NCI-H187 treated with DMSO at 0.1 percent for 48 hours (cell line): ENCODE data around the gene SFMBT2.

ENCODE experiments used
- DNase-seq: peaks from one replicate; lab custom pipeline; 2025; lab: John Stamatoyannopoulos, UW

The SFMBT2 gene

DNA sequence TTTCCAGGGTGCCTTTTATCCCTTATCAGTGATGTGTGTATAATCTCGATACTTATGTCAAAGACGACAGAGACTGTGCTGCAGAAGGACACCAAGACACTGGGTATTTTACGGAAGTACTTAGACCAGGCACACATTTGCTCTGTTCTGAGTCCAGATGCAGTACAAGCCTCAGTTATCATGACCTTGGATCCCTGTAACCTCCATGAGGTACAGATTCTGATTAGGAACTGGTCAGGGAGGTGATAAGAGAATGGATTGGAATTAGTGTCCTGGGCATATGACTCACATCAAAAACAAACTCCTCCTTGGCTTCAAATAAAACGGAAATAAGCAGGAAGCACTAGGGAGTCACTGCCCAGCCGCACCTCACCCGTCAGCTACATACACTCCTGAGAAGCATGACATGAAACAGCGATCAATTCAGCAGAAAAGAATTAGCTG lies 146.5 kb downstream of the SFMBT2 start:
- DNase-seq = no peak

DNA sequence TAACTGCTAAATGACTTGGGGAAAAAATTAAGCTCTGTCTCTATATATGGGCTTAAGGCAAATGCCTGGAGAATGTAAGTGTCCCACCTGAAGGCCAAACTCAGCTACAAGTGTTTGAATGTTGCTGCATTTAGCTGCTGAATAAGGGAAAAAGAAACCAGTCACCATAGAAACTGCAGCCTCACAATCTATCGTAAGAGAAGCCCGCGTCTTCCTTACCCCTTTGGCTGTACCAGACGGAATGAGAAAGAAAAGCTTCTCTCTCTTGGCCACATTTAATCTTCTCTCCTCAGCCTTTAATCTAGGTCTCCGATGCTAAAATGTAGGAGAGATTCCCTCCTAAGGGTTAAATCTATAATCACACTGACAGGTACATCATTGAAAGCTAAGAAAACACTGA lies 147.2 kb downstream of the SFMBT2 start:
- DNase-seq = no peak

DNA sequence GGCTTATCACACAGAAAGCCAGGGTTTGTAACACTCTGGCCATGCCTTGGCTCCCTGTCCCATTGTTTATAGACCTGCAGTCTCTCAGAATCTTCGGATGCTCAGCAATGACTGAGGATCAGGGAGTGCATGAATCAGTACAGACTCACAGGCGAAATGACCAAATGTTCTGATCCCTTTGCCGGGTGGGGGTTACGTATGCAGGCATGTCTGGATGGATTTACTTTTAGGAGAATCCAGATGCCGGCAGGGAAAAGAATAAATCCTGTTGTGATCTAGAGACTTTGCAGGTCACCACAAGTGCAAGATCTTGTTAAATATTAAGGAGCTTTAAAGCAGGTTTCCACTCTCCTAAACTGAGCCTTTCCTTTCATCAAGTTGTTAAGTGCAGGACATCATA lies 149.5 kb downstream of the SFMBT2 start:
- no peak for DNase-seq

DNA sequence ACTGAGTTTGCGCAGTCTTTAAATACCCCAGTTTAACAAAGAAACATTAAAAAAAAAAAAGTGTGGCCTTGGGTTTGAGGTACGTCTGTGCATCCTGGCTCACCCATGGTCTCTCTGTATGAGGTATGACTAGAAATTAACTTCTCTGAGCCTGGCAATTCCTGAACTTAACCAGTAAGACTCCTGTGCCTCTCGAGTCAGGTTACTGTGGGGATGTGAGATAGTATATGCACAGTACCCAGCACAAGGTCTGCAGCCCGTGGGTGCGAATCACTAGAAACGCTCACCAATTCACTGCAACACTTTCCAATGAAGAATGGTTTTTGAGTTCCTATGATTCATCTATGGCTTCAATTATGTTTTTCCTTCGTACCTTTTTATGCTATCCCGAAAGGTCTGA lies 149.9 kb downstream of the SFMBT2 start:
- DNase-seq = no peak

DNA sequence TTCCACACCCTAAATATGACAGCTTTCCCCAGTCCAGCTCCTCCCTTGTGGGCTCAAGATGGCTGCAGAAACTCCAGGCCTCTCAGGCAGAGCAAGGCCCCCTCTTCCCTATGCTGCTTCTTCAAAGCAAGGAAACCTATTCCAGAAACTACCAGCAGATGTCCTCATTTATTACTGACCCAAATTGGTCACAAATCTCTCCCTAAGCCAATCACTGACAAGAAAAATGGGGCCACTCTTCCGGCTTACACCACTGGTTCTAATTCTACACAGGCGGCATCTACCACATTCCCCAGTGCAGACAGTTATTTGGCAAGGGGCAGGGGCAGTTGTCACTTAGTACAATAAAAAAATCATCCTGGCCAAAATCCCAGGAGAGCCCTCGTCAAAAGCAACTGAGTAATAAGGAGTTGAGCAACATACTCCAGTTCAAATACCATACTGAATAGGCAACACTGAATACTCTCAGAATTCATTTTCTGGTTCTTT lies 150.4 kb downstream of the SFMBT2 start:
- no peak for DNase-seq

DNA sequence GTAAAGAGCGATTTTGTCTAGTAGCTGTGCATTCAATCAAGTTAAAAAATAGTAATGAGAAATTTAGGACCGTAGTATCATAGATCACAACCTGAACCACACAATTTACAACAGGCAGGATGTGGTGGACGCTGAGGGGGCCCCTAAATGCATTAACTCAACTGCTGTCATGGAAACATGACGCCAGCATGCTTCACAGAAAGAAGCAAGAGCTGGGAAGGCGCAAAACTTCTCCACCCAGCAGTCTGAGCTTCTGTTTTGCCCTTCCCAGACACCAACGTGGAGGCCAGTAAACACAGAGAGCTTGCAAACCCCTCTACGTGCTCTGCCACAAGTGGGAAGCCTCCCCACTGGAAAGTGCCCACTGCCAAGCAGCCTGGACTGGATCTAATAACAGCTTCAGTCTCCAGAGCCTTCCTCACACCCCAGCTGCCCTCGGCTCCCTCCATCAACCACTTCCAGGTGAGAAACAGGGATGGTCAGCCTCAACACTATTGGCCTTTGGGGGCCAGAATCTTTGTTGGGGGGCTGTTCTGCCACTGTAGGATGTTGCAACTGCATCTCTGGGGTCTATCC lies 151.8 kb downstream of the SFMBT2 start:
- no peak for DNase-seq

DNA sequence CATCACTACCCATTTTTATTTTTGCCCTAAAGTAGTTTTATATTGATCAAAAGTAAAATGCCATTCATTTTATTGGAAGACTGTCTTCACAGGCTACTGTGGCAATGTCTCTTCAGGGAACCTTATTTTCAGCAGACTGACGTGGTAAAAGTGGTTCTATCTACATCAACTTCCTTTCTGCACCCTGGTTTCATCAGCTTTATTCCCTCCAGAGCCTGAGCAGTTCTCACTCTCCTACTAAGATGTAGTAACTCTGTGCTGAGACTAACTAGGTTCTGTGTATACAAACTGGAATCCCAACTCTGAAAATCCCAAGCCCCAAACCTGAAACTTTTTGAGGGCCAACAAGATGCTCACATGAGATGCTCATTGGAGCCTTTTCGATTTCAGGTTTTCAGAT lies 155.3 kb downstream of the SFMBT2 start:
- no peak for DNase-seq

DNA sequence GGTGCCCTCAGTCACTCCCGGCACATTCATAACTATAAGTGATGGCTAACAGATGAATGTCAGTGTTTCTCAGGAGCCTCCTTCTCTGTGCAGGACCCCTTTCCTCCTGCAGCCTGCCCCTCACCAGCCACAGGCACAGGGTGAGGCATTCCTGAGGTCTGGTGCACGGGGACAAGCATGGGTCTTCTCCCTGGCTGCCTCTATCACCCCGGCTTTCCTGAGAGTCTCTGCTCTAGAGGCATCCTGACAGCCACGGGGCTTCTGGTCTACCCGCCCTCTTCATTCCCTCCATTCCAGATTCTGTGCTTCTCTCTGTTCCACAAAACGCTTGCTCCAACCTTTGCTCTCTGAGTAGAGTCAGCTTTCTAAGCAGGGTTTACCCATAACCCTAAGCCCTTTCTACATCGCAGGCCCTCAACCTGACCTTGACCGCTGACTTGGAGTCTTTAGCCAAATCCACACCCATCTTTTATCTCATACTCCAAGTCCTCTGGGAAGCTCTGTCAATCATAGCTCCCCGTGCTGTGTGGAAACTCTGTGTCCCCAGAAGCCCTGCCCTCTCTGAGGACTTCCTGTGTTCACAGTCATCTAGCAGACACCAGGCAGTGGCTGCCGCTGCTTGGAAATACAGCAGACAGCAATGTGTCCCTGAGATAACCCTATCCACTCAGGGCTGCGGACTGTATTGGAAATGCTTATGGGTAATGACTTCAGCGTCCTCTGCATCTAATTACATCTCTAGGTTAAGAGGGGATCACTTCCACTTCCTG lies 159.0 kb downstream of the SFMBT2 start:
- no peak for DNase-seq

DNA sequence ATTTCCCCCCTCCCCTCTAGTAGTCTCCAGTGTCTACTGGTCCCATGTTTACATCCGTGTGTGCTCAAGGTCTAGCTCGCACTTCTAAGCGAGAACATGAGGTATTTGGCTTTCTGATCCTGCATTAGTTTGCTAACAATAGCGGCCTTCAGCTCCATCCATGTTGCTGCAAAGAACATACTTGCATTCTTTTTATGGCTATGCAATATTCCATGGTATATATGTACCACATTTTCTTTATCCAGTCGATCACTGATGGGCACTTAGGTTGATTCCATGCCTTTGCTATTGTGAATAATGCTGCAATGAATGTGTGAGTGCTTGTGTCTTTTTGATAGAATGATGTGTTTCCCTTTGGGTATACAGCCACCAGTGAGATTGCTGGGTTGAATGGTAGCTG lies 160.6 kb downstream of the SFMBT2 start:
- DNase-seq = no peak

DNA sequence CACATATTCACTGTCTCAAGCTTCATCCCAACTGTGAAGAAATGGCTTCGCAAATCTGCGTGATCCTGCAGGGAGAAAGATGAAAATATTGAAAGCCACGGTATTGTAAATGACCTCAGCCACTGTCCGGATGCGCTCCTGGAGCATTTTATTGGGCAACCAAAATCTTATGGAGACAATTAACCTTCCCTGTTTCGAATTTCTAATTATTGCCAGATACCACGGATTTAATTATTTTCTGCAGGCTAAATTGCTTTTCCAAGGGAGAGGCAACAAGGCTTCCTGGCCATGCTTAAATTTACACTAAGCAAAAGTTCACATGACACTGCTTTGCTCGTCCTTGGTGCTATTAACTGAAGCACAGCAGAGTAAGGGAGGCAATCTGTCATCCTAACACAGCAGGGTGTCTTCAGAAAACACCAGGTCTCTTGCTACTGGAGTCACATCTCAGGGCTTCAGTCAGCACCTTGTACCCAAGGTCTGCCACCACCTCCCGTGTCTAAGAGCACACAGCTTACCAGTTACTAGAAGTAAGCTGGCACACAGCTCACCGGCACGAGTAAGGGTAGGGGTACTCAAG lies 162.2 kb downstream of the SFMBT2 start:
- no peak for DNase-seq

DNA sequence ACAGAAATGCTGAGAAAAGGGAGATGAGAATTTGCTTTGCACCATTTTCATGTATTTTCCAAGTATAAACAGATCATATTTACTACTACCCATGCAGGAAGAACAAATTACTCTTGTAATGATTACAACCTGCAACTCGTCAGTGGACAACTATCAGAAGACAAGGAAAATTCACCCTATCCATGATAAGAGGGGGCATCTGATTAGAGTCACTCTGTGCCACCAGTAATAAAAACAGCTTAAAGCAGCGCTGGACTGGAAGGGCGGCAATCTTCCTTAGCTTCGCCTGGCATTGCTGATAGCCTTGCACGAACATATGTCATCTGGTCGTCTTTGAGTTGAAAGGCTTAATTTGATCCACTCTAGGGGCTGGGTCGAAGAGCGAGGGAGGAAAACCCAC lies 162.7 kb downstream of the SFMBT2 start:
- DNase-seq = no peak

DNA sequence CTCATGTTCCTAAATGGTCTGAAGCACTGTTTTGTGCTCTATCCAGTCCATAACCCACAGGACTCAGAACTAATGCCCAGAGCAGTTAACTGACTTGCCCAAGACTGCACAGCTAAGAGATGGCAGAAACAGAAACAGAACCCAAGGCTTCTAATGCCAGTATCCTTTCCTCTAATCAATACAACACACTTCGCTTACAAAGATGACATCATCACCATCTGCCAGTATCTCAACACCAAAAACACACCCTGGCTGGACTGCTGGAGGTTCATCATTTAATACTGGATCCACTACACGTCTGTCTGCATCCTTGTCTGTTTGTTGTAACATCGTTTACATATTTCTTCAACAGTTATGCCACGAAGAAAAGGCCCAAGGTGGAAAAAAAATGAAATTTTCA lies 165.3 kb downstream of the SFMBT2 start:
- DNase-seq = no peak

DNA sequence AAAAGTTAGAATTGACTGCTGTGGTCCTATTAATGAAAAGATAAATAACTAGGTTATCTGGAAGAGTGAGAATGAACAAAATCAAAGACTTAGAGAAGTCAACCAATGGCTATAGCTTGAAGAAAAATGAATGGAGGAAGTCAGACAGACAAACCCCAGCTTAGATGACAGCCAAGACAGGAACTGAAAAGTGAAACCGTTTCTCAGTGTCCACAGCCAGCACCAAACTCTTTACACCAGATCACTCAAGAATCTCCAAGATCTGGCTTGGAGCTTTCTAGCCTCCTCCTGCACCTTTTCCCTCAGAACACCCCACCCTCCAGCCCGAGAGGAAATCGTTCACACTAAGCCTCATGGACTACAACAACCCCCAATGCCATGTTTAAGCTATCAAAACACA lies 167.0 kb downstream of the SFMBT2 start:
- DNase-seq = no peak

DNA sequence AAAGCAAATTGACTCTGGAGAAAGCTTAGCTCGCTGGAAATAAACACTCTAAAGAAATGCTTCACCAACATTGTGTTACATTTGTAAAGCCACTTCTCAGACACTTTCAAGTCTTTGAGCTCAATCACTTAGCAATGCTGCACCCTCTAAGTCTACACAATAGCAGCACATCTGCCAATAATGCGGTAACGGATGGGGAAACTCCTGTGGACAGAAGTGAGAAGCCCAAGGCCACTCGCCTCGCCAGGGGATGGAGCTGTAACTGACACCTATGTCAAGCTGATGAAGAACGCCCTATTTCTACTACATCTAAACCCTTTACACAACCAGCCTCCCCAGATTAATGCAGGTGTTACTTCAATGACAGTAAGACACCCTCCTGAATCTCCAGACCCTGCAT lies 167.7 kb downstream of the SFMBT2 start:
- no peak for DNase-seq

DNA sequence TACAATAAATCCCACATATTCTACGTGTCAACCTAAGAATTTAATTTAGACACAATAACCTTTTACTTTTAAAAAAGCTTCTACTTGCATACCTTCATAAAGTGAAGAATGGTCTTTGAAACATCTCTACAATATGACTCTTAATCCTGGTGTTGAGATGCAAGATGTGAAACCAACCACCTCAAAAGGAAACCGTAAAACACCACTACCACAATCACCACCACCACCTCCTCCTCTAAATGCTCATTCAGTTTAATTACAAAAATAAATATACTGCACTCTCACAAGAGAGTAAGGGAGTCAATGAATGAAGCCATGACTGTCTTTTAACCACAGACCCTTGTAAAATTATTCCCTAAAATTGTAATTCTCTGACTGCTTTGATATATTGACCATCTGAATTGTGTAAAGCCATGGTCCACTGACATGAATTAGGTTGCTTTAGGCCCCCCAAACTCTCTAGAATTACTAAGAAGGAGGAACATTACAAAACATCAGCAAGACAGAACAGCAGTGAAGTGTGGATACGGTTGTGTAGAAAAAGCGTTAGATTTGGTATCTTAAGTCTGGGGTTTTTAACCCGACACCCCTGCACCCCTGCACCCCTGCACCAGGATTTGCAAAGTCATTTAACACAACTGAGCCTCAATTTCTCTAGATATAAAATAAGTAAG lies 171.4 kb downstream of the SFMBT2 start:
- DNase-seq = no peak

DNA sequence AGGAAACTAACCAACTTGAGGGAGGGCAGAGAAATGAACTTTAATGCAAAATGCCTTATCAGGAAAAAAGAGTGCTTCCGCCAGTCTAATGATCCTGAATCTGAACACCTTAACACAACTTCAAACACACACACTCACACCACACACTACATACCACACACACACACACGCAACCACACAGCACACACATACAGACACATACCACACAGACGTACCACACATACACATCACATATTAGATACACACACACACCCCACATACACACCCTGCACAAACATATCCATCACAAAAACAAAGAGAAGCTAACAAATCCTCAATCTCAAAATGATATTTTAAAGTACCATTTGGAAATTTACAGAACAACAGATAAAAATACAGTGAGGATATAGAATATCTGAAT lies 175.5 kb downstream of the SFMBT2 start:
- DNase-seq = no peak

DNA sequence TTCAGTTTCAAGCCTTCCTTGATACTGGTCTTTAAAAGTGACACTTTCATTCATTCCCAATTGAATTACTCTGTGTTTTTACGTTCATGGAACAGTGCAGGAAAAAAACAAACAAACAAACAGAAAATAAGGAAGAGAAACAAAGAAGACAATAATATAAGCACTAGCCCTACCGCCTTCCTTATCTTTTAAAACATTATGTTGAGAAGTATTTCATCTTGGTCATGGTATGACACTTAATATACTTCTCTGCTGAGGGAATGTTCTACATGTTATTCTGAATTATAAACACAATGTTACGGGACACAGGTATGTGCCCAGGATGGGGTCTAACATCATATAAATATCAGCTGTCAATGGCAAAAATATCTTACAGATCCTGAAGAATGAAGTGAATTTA lies 176.7 kb downstream of the SFMBT2 start:
- no peak for DNase-seq

DNA sequence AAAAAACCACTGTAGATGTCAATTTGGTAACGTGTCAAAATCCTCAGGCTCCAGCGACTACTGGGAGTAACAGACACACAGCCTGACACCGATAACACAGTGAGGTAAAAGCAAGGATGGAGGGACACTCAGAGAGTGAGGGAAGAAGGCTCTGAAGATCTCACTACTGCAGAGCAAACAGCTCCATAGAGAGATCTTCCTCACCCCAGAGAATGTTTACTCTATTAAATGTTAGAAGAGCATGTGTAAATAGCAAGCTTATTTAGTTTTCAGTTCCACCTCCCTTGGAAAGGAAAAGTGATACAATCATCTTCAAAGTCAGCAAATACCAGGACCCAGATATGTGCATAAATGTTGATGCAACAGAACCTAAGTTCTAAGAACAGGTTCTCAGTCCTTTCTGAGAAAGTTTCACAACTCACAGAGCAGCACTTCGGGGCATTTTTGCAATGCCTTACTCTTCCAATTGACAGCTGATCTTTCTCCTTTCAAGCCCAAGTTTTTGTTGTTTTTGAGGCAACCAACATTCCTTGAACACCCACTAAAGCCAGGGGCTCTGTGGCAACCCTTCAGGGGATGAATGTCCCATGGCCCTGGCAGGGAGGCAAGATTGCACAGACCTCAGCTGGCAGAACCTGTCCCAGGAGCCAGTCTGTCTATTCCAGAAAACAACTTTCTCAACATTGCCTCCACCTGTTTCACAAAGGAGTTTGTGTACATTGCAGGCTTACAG lies 177.4 kb downstream of the SFMBT2 start:
- no peak for DNase-seq

DNA sequence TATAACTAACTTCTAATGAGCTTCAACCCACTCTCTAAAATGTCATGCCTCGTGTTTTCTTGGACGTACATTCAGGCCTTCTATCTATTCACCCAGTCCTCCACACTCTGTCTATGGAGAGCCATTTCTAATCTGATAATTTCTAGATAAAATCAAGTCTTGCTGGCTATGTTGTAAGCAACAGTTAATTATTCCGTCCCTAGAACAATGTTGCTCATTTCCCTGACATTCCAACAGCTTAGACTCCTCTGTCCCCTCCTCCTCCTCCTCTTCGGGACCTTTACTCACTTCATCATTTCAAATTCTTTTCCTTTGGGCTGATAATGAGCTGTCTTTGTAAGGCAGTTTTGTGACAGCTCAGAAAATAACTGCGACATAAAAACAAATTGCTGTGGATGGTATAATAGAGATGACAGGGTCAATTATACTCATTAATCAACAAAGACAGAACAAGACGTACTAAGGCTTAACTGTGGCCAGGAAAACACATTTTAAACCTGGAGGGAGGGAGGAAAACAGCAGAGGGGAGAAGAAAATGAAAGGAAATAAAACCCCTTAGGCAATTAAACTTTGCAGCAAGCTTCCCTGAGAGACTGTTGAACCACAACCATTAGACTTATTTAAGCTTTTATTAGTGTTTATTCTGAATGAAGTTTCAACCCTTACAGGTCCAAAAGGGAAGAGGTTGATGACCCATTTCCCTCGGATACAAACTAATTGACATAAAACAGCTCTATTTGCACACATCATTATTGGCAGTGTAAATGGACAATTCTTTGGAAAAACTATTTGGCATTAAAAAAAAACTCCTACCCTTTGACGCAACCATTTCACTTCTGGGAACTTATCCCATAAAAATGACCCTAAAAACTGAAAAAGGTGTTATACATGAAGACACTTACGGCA lies 179.1 kb downstream of the SFMBT2 start:
- DNase-seq = no peak

DNA sequence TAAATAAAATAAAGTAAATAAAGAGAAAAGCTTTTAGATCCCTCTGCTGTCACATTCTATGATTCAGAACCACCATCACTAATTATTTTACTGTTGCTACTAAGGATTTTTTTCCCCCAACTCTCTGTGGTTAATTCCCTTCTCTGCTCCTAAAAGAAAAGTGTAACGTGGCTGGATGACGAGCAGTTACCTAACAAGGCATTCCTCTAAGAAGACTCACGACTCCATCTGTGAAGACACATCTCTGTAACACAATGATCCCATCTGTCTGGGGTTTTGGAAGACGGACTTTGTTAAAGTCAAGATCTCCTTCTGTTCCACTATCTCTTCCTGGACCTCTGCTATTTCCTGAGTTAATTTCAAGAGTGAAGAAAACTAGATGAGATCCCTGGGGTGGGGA lies 179.9 kb downstream of the SFMBT2 start:
- DNase-seq = no peak

DNA sequence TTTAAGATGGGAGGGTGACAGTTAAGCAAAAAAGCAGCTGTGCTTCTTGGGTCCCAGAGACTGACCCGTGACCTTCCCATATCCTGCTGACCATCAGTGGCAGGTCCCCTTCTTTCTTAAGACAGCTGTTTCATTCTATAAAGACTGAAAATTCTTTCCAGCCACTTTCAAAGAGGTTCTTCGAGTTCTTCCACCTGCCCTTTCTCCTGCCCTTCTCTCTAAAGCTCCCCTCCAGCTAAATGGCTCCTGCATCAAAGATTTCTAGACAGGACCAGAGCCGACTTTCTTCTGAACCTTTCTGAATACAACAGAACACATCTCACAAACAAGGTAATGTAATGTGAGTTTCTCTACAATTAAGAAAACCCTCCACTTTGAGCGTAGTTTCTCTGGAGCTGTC lies 180.8 kb downstream of the SFMBT2 start:
- DNase-seq = no peak
